T-helper 1 cell treated with Interleukin-12 subunit alpha and Interleukin-12 subunit beta and Interleukin-4 antibody, amounts not matched to agents 30 μg/mL and 1 μg/mL, for 36 hours (primary cell): ENCODE data around the gene DDX10.

Source experiments
- H3K27ac Mint-ChIP-seq: one replicate; pipeline ENCODE4 v1.8.0; 2021; ENCODE audit warnings: mild to moderate bottlenecking, mixed read lengths
- H3K27me3 Mint-ChIP-seq: one replicate; pipeline ENCODE4 v1.8.0; 2021; ENCODE audit warnings: low read depth, mixed read lengths
- H3K36me3 Mint-ChIP-seq: one replicate; pipeline ENCODE4 v1.8.0; 2021; ENCODE audit warnings: low read depth, mixed read lengths
- H3K4me1 Mint-ChIP-seq: one replicate; pipeline ENCODE4 v1.8.0; 2021; ENCODE audit warnings: low read depth, mixed read lengths
- H3K4me3 Mint-ChIP-seq: one replicate; pipeline ENCODE4 v1.8.0; 2021; ENCODE audit warnings: mild to moderate bottlenecking, moderate library complexity, mixed read lengths
- H3K9me3 Mint-ChIP-seq: one replicate; pipeline ENCODE4 v1.8.0; 2021; ENCODE audit warnings: mixed read lengths

Gene DDX10

GRCh38 chr11:108906826-108907225, 242.0 kb downstream of the DDX10 start:
- H3K27me3 Mint-ChIP-seq, result no peaks in the 10 kb centered on the region
- no peaks in the 10 kb centered on the region for H3K4me1 Mint-ChIP-seq
- H3K27ac Mint-ChIP-seq, result no peak overlapping the region
- no peak overlapping the region for H3K4me3 Mint-ChIP-seq
- no peaks in the 10 kb centered on the region for H3K36me3 Mint-ChIP-seq
- peaks cover 3% of the 10 kb centered on the region for H3K9me3 Mint-ChIP-seq

- Mint-ChIP-seq H3K36me3 (no peaks in the 10 kb centered on the region), H3K4me3 (no peak overlapping the region), H3K27ac (no peak overlapping the region), H3K27me3 (no peaks in the 10 kb centered on the region), H3K9me3 (peaks cover 3% of the 10 kb centered on the region), H3K4me1 (no peaks in the 10 kb centered on the region)
These were observed 244.2 kb downstream of the DDX10 start for GRCh38 chr11:108909041-108909440.

- Mint-ChIP-seq H3K36me3 (no peaks in the 10 kb centered on the region), H3K4me3 (no peak overlapping the region), H3K27ac (no peak overlapping the region), H3K27me3 (no peaks in the 10 kb centered on the region), H3K4me1 (no peaks in the 10 kb centered on the region), H3K9me3 (peaks cover 3% of the 10 kb centered on the region)
These were observed 245.1 kb downstream of the DDX10 start for GRCh38 chr11:108909921-108910320.

- H3K36me3 Mint-ChIP-seq, result no peaks in the 10 kb centered on the region
- H3K27me3 Mint-ChIP-seq, result no peaks in the 10 kb centered on the region
- no peak overlapping the region for H3K27ac Mint-ChIP-seq
- no peak overlapping the region for H3K4me3 Mint-ChIP-seq
- H3K9me3 Mint-ChIP-seq, result no peaks in the 10 kb centered on the region
- no peaks in the 10 kb centered on the region for H3K4me1 Mint-ChIP-seq
These were observed 247.7 kb downstream of the DDX10 start for GRCh38 chr11:108912581-108912980.

GRCh38 chr11:108913204-108913603, 248.3 kb downstream of the DDX10 start:
- H3K27ac Mint-ChIP-seq, result no peak overlapping the region
- H3K36me3 Mint-ChIP-seq, result no peaks in the 10 kb centered on the region
- no peaks in the 10 kb centered on the region for H3K9me3 Mint-ChIP-seq
- no peaks in the 10 kb centered on the region for H3K27me3 Mint-ChIP-seq
- H3K4me1 Mint-ChIP-seq, result no peaks in the 10 kb centered on the region
- H3K4me3 Mint-ChIP-seq, result no peak overlapping the region

- Mint-ChIP-seq H3K9me3 (no peaks in the 10 kb centered on the region), H3K27me3 (no peaks in the 10 kb centered on the region), H3K4me1 (no peaks in the 10 kb centered on the region), H3K36me3 (peaks cover 2% of the 10 kb centered on the region), H3K4me3 (no peak overlapping the region), H3K27ac (no peak overlapping the region)
These were observed 249.3 kb downstream of the DDX10 start for GRCh38 chr11:108914211-108914610.

- H3K27me3 Mint-ChIP-seq, result no peaks in the 10 kb centered on the region
- no peak overlapping the region for H3K27ac Mint-ChIP-seq
- H3K36me3 Mint-ChIP-seq, result peaks cover 4% of the 10 kb centered on the region
- no peak overlapping the region for H3K4me3 Mint-ChIP-seq
- H3K4me1 Mint-ChIP-seq, result no peaks in the 10 kb centered on the region
- no peaks in the 10 kb centered on the region for H3K9me3 Mint-ChIP-seq
These were observed 250.1 kb downstream of the DDX10 start for GRCh38 chr11:108914981-108915380.

- Mint-ChIP-seq H3K27ac (no peak overlapping the region), H3K4me3 (no peak overlapping the region), H3K27me3 (no peaks in the 10 kb centered on the region), H3K9me3 (no peaks in the 10 kb centered on the region), H3K36me3 (peaks cover 8% of the 10 kb centered on the region), H3K4me1 (no peaks in the 10 kb centered on the region)
These were observed 250.8 kb downstream of the DDX10 start for GRCh38 chr11:108915666-108916065.

- Mint-ChIP-seq H3K27me3 (no peaks in the 10 kb centered on the region), H3K4me1 (no peaks in the 10 kb centered on the region), H3K4me3 (no peak overlapping the region), H3K36me3 (peaks cover 8% of the 10 kb centered on the region), H3K27ac (no peak overlapping the region), H3K9me3 (no peaks in the 10 kb centered on the region)
These were observed 251.4 kb downstream of the DDX10 start for GRCh38 chr11:108916290-108916689.

GRCh38 chr11:108916935-108917334, 252.1 kb downstream of the DDX10 start:
- Mint-ChIP-seq H3K27ac (no peak overlapping the region), H3K36me3 (peaks cover 8% of the 10 kb centered on the region)

GRCh38 chr11:108921211-108921610, 256.3 kb downstream of the DDX10 start:
- peaks cover 8% of the 10 kb centered on the region for H3K36me3 Mint-ChIP-seq
- no peaks in the 10 kb centered on the region for H3K27me3 Mint-ChIP-seq
- H3K4me3 Mint-ChIP-seq, result no peak overlapping the region
- no peaks in the 10 kb centered on the region for H3K9me3 Mint-ChIP-seq
- no peaks in the 10 kb centered on the region for H3K4me1 Mint-ChIP-seq
- no peak overlapping the region for H3K27ac Mint-ChIP-seq

More at GRCh38 chr11:108916935-108917334, 252.1 kb downstream of the DDX10 start:
- Mint-ChIP-seq H3K4me1 (no peaks in the 10 kb centered on the region), H3K4me3 (no peak overlapping the region), H3K9me3 (no peaks in the 10 kb centered on the region), H3K27me3 (no peaks in the 10 kb centered on the region)

- Mint-ChIP-seq H3K36me3 (peaks cover 8% of the 10 kb centered on the region), H3K9me3 (no peaks in the 10 kb centered on the region), H3K27me3 (no peaks in the 10 kb centered on the region), H3K4me1 (no peaks in the 10 kb centered on the region), H3K4me3 (no peak overlapping the region), H3K27ac (no peak overlapping the region)
These were observed 257.4 kb downstream of the DDX10 start for GRCh38 chr11:108922241-108922640.

- Mint-ChIP-seq H3K36me3 (peaks cover 8% of the 10 kb centered on the region), H3K9me3 (no peaks in the 10 kb centered on the region), H3K27ac (no peak overlapping the region), H3K4me3 (no peak overlapping the region), H3K4me1 (no peaks in the 10 kb centered on the region), H3K27me3 (no peaks in the 10 kb centered on the region)
These were observed 258.5 kb downstream of the DDX10 start for GRCh38 chr11:108923413-108923812.

- H3K4me1 Mint-ChIP-seq, result no peaks in the 10 kb centered on the region
- H3K27me3 Mint-ChIP-seq, result no peaks in the 10 kb centered on the region
- H3K9me3 Mint-ChIP-seq, result no peaks in the 10 kb centered on the region
- H3K4me3 Mint-ChIP-seq, result no peak overlapping the region
- no peaks in the 10 kb centered on the region for H3K36me3 Mint-ChIP-seq
- no peak overlapping the region for H3K27ac Mint-ChIP-seq
These were observed 261.4 kb downstream of the DDX10 start for GRCh38 chr11:108926171-108926840.

GRCh38 chr11:108926841-108927577, 262.1 kb downstream of the DDX10 start:
- Mint-ChIP-seq H3K36me3 (no peaks in the 10 kb centered on the region), H3K4me3 (no peak overlapping the region), H3K9me3 (no peaks in the 10 kb centered on the region), H3K27me3 (no peaks in the 10 kb centered on the region), H3K27ac (no peak overlapping the region), H3K4me1 (no peaks in the 10 kb centered on the region)
